Body of pancreas (tissue), 4 donors: ENCODE results near the gene APMAP. TPM values are rescaled to one million over a fixed set of nuclear protein-coding genes. Genes with fewer than 3 reads are reported as not detected.
A peak's percentile ranks its signal among the peaks of the same experiment; 100 is the strongest.

Experiments
- ATAC-seq: fragments of 150-250 bp; one replicate; pipeline ENCODE4 v1.9.1; 2016
- DNase-seq, 4 donors: peaks; one replicate each; pipeline ENCODE4 v3.0.0-alpha.2; 2019
- H3K27ac ChIP-seq, 4 donors: fragments of 200-600 bp; sonication (generic); 1 replicate in 3 of 4; 2 replicates in 1 of 4; pipeline versions ENCODE4 v1.5.1 to v1.6.1; 2016 to 2019; ENCODE audit warnings: mild to moderate bottlenecking in 1 of 4, mixed read lengths in 1 of 4, moderate library complexity in 1 of 4
- H3K27me3 ChIP-seq, 2 donors: fragments of 200-600 bp; sonication (generic); one replicate each; pipeline ENCODE4 v1.6.0; 2016; ENCODE audit warnings: mild to moderate bottlenecking in 1 of 2
- H3K36me3 ChIP-seq, 2 donors: fragments of 200-600 bp; sonication (generic); replicated peaks in 1 of 2; 2 replicates each; pipeline ENCODE4 v1.5.1; 2016; ENCODE audit warnings: low read depth in 2 of 2; ENCODE audit not compliant: insufficient read depth in 1 of 2
- H3K4me1 ChIP-seq: fragments of 200-600 bp; sonication (generic); one replicate; pipeline ENCODE4 v1.6.0; 2016
- H3K4me3 ChIP-seq, 2 donors: fragments of 200-600 bp; sonication (generic); 1 replicate in 1 of 2; 2 replicates in 1 of 2; pipeline ENCODE4 v1.5.1; 2016 to 2019
- H3K9me3 ChIP-seq, 3 donors: fragments of 200-600 bp; sonication (generic); 1 replicate in 2 of 3; 2 replicates in 1 of 3; pipeline ENCODE4 v1.5.1; 2016
- CTCF ChIP-seq, 7 experiments: fragments of 450-650 bp in 4 of 7; fragments of 200-600 bp in 3 of 7; sonication (generic) in 3 of 7; IDR thresholded peaks; one replicate each; pipeline ENCODE4 v1.5.1; 2016 to 2019; ENCODE audit warnings: antibody characterized with exemption in 7 of 7
- POLR2A ChIP-seq, 3 donors: fragments of 450-650 bp; IDR thresholded peaks; one replicate each; pipeline ENCODE4 v1.6.1; 2016; ENCODE audit warnings: antibody characterized with exemption in 3 of 3, mild to moderate bottlenecking in 2 of 3
- WGBS, 2 donors: methylation state at CpG; one replicate each; pipeline ENCODE4 v1.1.5; 2017; 5-methylcytosine and 5-hydroxymethylcytosine counted together
- intact Hi-C: fragments of 100-400 bp; cut with DNase I; formaldehyde crosslinking; loops from one replicate; pipeline ENCODE4 v1.15.1; 2023
- total RNA-seq, 2 donors: library from RNA; depleted of rRNA; stranded (reverse); fragments of >200 nt; gene quantifications; one replicate each; pipeline ENCODE4 v1.1.0, GENCODE V29; 2016

Gene APMAP
- total RNA-seq, 2 donors from 2014 or later: 38.9 to 51.4 TPM

- Histone ChIP-seq H3K4me3 (no peak overlapping the region), H3K9me3 (no peaks in the 10 kb centered on the region), H3K4me1 (peaks cover 87% of the 10 kb centered on the region), H3K27ac (peak overlapping the region; percentile 29 to 93 (median 63)), H3K27me3 (no peaks in the 10 kb centered on the region), H3K36me3 (no peaks in the 10 kb centered on the region)
- ATAC-seq (peak; percentile 70), DNase-seq (peak; percentile 84 to 93 (median 88))
- WGBS, 2 donors: 32 to 36% methylated on average over 4 to 11 of the region's 11 CpGs
- no peak for TF ChIP-seq CTCF (IDR thresholded peaks at IDR 0.05)
- no peak for TF ChIP-seq POLR2A (IDR thresholded peaks at IDR 0.05)
- intact Hi-C loops: no loop called here
These were observed 30.1 kb upstream of the APMAP start for GRCh38 chr20:25022680-25023079.

- 88 to 92% methylated on average over 6 of the region's 6 CpGs for WGBS, 2 donors
- H3K27me3 ChIP-seq: no peaks in the 10 kb centered on the region
- H3K4me1 ChIP-seq: peaks cover 95% of the 10 kb centered on the region
These were observed 28.8 kb upstream of the APMAP start for GRCh38 chr20:25021336-25021735.

GRCh38 chr20:25020901-25021301, 28.4 kb upstream of the APMAP start:
- intact Hi-C loops: no loop called here
- peaks cover 95% of the 10 kb centered on the region for H3K4me1 ChIP-seq
- no peaks in the 10 kb centered on the region for H3K9me3 ChIP-seq
- 40 to 42% methylated on average over 3 to 6 of the region's 6 CpGs for WGBS, 2 donors
- H3K27ac ChIP-seq: peak overlapping the region; percentile 89 to 98 (median 95)
- no peak for TF ChIP-seq POLR2A (IDR thresholded peaks at IDR 0.05)
- TF ChIP-seq CTCF (IDR thresholded peaks at IDR 0.05): no peak
- H3K36me3 ChIP-seq: no peaks in the 10 kb centered on the region
- no peak overlapping the region for H3K4me3 ChIP-seq
- no peaks in the 10 kb centered on the region for H3K27me3 ChIP-seq
- peak; percentile 65 to 85 (median 76) for DNase-seq
- ATAC-seq: no peak

More at GRCh38 chr20:25021336-25021735, 28.8 kb upstream of the APMAP start:
- no peak for TF ChIP-seq POLR2A (IDR thresholded peaks at IDR 0.05)
- no peak for TF ChIP-seq CTCF (IDR thresholded peaks at IDR 0.05)
- no peak for ATAC-seq
- Histone ChIP-seq H3K36me3 (no peaks in the 10 kb centered on the region), H3K9me3 (no peaks in the 10 kb centered on the region), H3K27ac (peak overlapping the region; percentile 89 to 98 (median 95)), H3K4me3 (no peak overlapping the region)
- DNase-seq: peak in 3 of 4 donors; percentile 6 to 10 (median 9)
- intact Hi-C loops: no loop called here

- TF ChIP-seq POLR2A (IDR thresholded peaks at IDR 0.05) (no peak), CTCF (IDR thresholded peaks at IDR 0.05) (no peak)
- H3K4me1 ChIP-seq: peaks cover 92% of the 10 kb centered on the region
- ATAC-seq: no peak
- 82 to 96% methylated on average over 2 to 5 of the region's 5 CpGs for WGBS, 2 donors
- no peaks in the 10 kb centered on the region for H3K36me3 ChIP-seq
- no peak overlapping the region for H3K4me3 ChIP-seq
- intact Hi-C loops: no loop called here
- H3K27me3 ChIP-seq: no peaks in the 10 kb centered on the region
- H3K9me3 ChIP-seq: no peaks in the 10 kb centered on the region
- peak in 3 of 4 donors; percentile 3 to 9 (median 7) for DNase-seq
- peak overlapping the region; percentile 89 to 98 (median 95) for H3K27ac ChIP-seq
These were observed 27.8 kb upstream of the APMAP start for GRCh38 chr20:25020345-25020744.
